ENCODE data around the gene HTRA2.

The HTRA2 gene

GRCh38 chr2:74534411-74534810 lies 4.7 kb downstream of the HTRA2 start:
- H3K4me1 ChIP-seq (ENCODE audit: control insufficient read depth, insufficient read depth, low read length) = peaks cover 3% of the 10 kb centered on the region; the same call in 1 of the 2 replicates
- H3K36me3 ChIP-seq (ENCODE audit: control insufficient read depth, insufficient read depth, low read length) = peaks cover 23% of the 10 kb centered on the region
- H3K27ac ChIP-seq (ENCODE audit: low read depth, low read length) = no peak overlapping the region
- H3K4me3 ChIP-seq (ENCODE audit: low read depth, low read length) = no peak overlapping the region
- H3K27me3 ChIP-seq (ENCODE audit: control insufficient read depth, insufficient read depth, low read length) = no peaks in the 10 kb centered on the region
- no peak overlapping the region for H3K9ac ChIP-seq (ENCODE audit: low read depth, low read length)
- no peaks in the 10 kb centered on the region for H3K9me3 ChIP-seq (ENCODE audit: control insufficient read depth, insufficient read depth, low read length)

- Histone ChIP-seq H3K4me1 (ENCODE audit: control insufficient read depth, insufficient read depth, low read length) (peaks cover 3% of the 10 kb centered on the region; the same call in 1 of the 2 replicates), H3K36me3 (ENCODE audit: control insufficient read depth, insufficient read depth, low read length) (peaks cover 23% of the 10 kb centered on the region), H3K27me3 (ENCODE audit: control insufficient read depth, insufficient read depth, low read length) (no peaks in the 10 kb centered on the region), H3K9ac (ENCODE audit: low read depth, low read length) (no peak overlapping the region), H3K27ac (ENCODE audit: low read depth, low read length) (no peak overlapping the region), H3K4me3 (ENCODE audit: low read depth, low read length) (no peak overlapping the region), H3K9me3 (ENCODE audit: control insufficient read depth, insufficient read depth, low read length) (no peaks in the 10 kb centered on the region)
Observed at GRCh38 chr2:74535440-74535965, 5.8 kb downstream of the HTRA2 start.

GRCh38 chr2:74536166-74536950 lies 6.6 kb downstream of the HTRA2 start:
- Histone ChIP-seq H3K27ac (ENCODE audit: low read depth, low read length) (no peak overlapping the region), H3K27me3 (ENCODE audit: control insufficient read depth, insufficient read depth, low read length) (no peaks in the 10 kb centered on the region), H3K36me3 (ENCODE audit: control insufficient read depth, insufficient read depth, low read length) (peaks cover 23% of the 10 kb centered on the region), H3K9me3 (ENCODE audit: control insufficient read depth, insufficient read depth, low read length) (no peaks in the 10 kb centered on the region), H3K4me1 (ENCODE audit: control insufficient read depth, insufficient read depth, low read length) (no peaks in the 10 kb centered on the region), H3K9ac (ENCODE audit: low read depth, low read length) (no peak overlapping the region), H3K4me3 (ENCODE audit: low read depth, low read length) (no peak overlapping the region)

- Histone ChIP-seq H3K4me3 (ENCODE audit: low read depth, low read length) (no peak overlapping the region), H3K9ac (ENCODE audit: low read depth, low read length) (no peak overlapping the region), H3K4me1 (ENCODE audit: control insufficient read depth, insufficient read depth, low read length) (no peaks in the 10 kb centered on the region), H3K27me3 (ENCODE audit: control insufficient read depth, insufficient read depth, low read length) (no peaks in the 10 kb centered on the region), H3K27ac (ENCODE audit: low read depth, low read length) (no peak overlapping the region), H3K36me3 (ENCODE audit: control insufficient read depth, insufficient read depth, low read length) (peaks cover 23% of the 10 kb centered on the region), H3K9me3 (ENCODE audit: control insufficient read depth, insufficient read depth, low read length) (no peaks in the 10 kb centered on the region)
Observed at GRCh38 chr2:74537140-74537539, 7.4 kb downstream of the HTRA2 start.

- Histone ChIP-seq H3K27ac (ENCODE audit: low read depth, low read length) (no peak overlapping the region), H3K9ac (ENCODE audit: low read depth, low read length) (no peak overlapping the region), H3K4me3 (ENCODE audit: low read depth, low read length) (no peak overlapping the region), H3K27me3 (ENCODE audit: control insufficient read depth, insufficient read depth, low read length) (no peaks in the 10 kb centered on the region), H3K4me1 (ENCODE audit: control insufficient read depth, insufficient read depth, low read length) (no peaks in the 10 kb centered on the region), H3K36me3 (ENCODE audit: control insufficient read depth, insufficient read depth, low read length) (peaks cover 5% of the 10 kb centered on the region), H3K9me3 (ENCODE audit: control insufficient read depth, insufficient read depth, low read length) (no peaks in the 10 kb centered on the region)
Observed at GRCh38 chr2:74538881-74539339, 9.2 kb downstream of the HTRA2 start.

GRCh38 chr2:74540291-74540690 lies 10.6 kb downstream of the HTRA2 start:
- Histone ChIP-seq H3K4me3 (ENCODE audit: low read depth, low read length) (no peak overlapping the region), H3K27ac (ENCODE audit: low read depth, low read length) (no peak overlapping the region), H3K9me3 (ENCODE audit: control insufficient read depth, insufficient read depth, low read length) (no peaks in the 10 kb centered on the region), H3K4me1 (ENCODE audit: control insufficient read depth, insufficient read depth, low read length) (no peaks in the 10 kb centered on the region), H3K27me3 (ENCODE audit: control insufficient read depth, insufficient read depth, low read length) (no peaks in the 10 kb centered on the region), H3K9ac (ENCODE audit: low read depth, low read length) (no peak overlapping the region), H3K36me3 (ENCODE audit: control insufficient read depth, insufficient read depth, low read length) (no peaks in the 10 kb centered on the region)

- Histone ChIP-seq H3K9me3 (ENCODE audit: control insufficient read depth, insufficient read depth, low read length) (no peaks in the 10 kb centered on the region), H3K9ac (ENCODE audit: low read depth, low read length) (no peak overlapping the region), H3K27ac (ENCODE audit: low read depth, low read length) (no peak overlapping the region), H3K4me3 (ENCODE audit: low read depth, low read length) (no peak overlapping the region), H3K4me1 (ENCODE audit: control insufficient read depth, insufficient read depth, low read length) (no peaks in the 10 kb centered on the region), H3K36me3 (ENCODE audit: control insufficient read depth, insufficient read depth, low read length) (no peaks in the 10 kb centered on the region), H3K27me3 (ENCODE audit: control insufficient read depth, insufficient read depth, low read length) (peaks cover 8% of the 10 kb centered on the region; the same call in 1 of the 2 replicates)
Observed at GRCh38 chr2:74542978-74543377, 13.2 kb downstream of the HTRA2 start.

GRCh38 chr2:74544634-74545033 lies 14.9 kb downstream of the HTRA2 start:
- Histone ChIP-seq H3K27ac (ENCODE audit: low read depth, low read length) (no peak overlapping the region), H3K9me3 (ENCODE audit: control insufficient read depth, insufficient read depth, low read length) (no peaks in the 10 kb centered on the region), H3K4me3 (ENCODE audit: low read depth, low read length) (no peak overlapping the region), H3K27me3 (ENCODE audit: control insufficient read depth, insufficient read depth, low read length) (peaks cover 15% of the 10 kb centered on the region), H3K9ac (ENCODE audit: low read depth, low read length) (no peak overlapping the region), H3K4me1 (ENCODE audit: control insufficient read depth, insufficient read depth, low read length) (peaks cover 3% of the 10 kb centered on the region; the same call in 1 of the 2 replicates), H3K36me3 (ENCODE audit: control insufficient read depth, insufficient read depth, low read length) (no peaks in the 10 kb centered on the region)

- no peak overlapping the region for H3K4me3 ChIP-seq (ENCODE audit: low read depth, low read length)
- H3K9me3 ChIP-seq (ENCODE audit: control insufficient read depth, insufficient read depth, low read length) = no peaks in the 10 kb centered on the region
- no peak overlapping the region for H3K27ac ChIP-seq (ENCODE audit: low read depth, low read length)
- no peak overlapping the region for H3K9ac ChIP-seq (ENCODE audit: low read depth, low read length)
- H3K27me3 ChIP-seq (ENCODE audit: control insufficient read depth, insufficient read depth, low read length) = peaks cover 26% of the 10 kb centered on the region
- peaks cover 8% of the 10 kb centered on the region; the same call in 1 of the 2 replicates for H3K4me1 ChIP-seq (ENCODE audit: control insufficient read depth, insufficient read depth, low read length)
- no peaks in the 10 kb centered on the region for H3K36me3 ChIP-seq (ENCODE audit: control insufficient read depth, insufficient read depth, low read length)
Observed at GRCh38 chr2:74546004-74546403, 16.3 kb downstream of the HTRA2 start.

- no peak overlapping the region for H3K27ac ChIP-seq (ENCODE audit: low read depth, low read length)
- peaks cover 46% of the 10 kb centered on the region for H3K27me3 ChIP-seq (ENCODE audit: control insufficient read depth, insufficient read depth, low read length)
- H3K4me1 ChIP-seq (ENCODE audit: control insufficient read depth, insufficient read depth, low read length) = peaks cover 14% of the 10 kb centered on the region; the same call in 1 of the 2 replicates
- peak overlapping the region; percentile 73 for H3K4me3 ChIP-seq (ENCODE audit: low read depth, low read length)
- H3K36me3 ChIP-seq (ENCODE audit: control insufficient read depth, insufficient read depth, low read length) = no peaks in the 10 kb centered on the region
- no peaks in the 10 kb centered on the region for H3K9me3 ChIP-seq (ENCODE audit: control insufficient read depth, insufficient read depth, low read length)
- H3K9ac ChIP-seq (ENCODE audit: low read depth, low read length) = peak overlapping the region; percentile 72; the same call in 1 of the 2 replicates
Observed at GRCh38 chr2:74548285-74548899, 18.7 kb downstream of the HTRA2 start.

Measured in HUES48 (cell line).